SK-N-SH treated with all-trans-retinoic acid at 6 μM for 48 hours (cell line): ENCODE data around the gene NFIA.
A peak's percentile ranks its signal among the peaks of the same experiment; 100 is the strongest.

Source experiments
- ATAC-seq: fragments of 200-7000 bp; cut with Tn5 transposase; 3 replicates; pipeline ENCODE4 v1.9.1; 2020; ENCODE audit warnings: mild to moderate bottlenecking, moderate library complexity
- ARNTL ChIP-seq: fragments of 450-650 bp; formaldehyde crosslinking; IDR thresholded peaks from 2 replicates; pipeline ENCODE4 v1.5.0; 2020; ENCODE audit warnings: low read depth, mild to moderate bottlenecking, moderate library complexity, borderline replicate concordance
- BACH2 ChIP-seq: fragments of 250-450 bp; sonication (Bioruptor Pico); IDR thresholded peaks from 2 replicates; pipeline ENCODE4 v1.9.0; 2021; ENCODE audit warnings: mild to moderate bottlenecking, borderline replicate concordance
- CSDC2 ChIP-seq: fragments of 250-450 bp; sonication (Bioruptor Pico); IDR thresholded peaks from 2 replicates; pipeline ENCODE4 v1.5.0; 2020; ENCODE audit warnings: mild to moderate bottlenecking, moderate library complexity
- GLIS3 ChIP-seq: fragments of 250-450 bp; sonication (Bioruptor Pico); IDR thresholded peaks from 2 replicates; pipeline ENCODE4 v1.5.0; 2020; ENCODE audit warnings: mild to moderate bottlenecking, moderate library complexity
- OSR1 ChIP-seq: fragments of 250-450 bp; sonication (Bioruptor Pico); IDR thresholded peaks from 2 replicates; pipeline ENCODE4 v1.8.0; 2022; ENCODE audit warnings: moderate library complexity, mild to moderate bottlenecking, inconsistent platforms
- RARB ChIP-seq: fragments of 250-450 bp; sonication (Bioruptor Pico); IDR thresholded peaks from 2 replicates; pipeline ENCODE4 v1.8.0; 2021; ENCODE audit warnings: mild to moderate bottlenecking, moderate library complexity
- TOX ChIP-seq: fragments of 250-450 bp; sonication (Bioruptor Pico); IDR thresholded peaks from 2 replicates; pipeline ENCODE4 v1.8.0; 2021; ENCODE audit warnings: mild to moderate bottlenecking, moderate library complexity, borderline replicate concordance
- ZC3H10 ChIP-seq: fragments of 250-450 bp; sonication (Bioruptor Pico); IDR thresholded peaks from 2 replicates; pipeline ENCODE4 v1.5.1; 2021; ENCODE audit warnings: mild to moderate bottlenecking, moderate library complexity
- ZFP3 ChIP-seq: fragments of 250-450 bp; sonication (Bioruptor Pico); IDR thresholded peaks from 2 replicates; pipeline ENCODE4 v1.5.0; 2020; ENCODE audit warnings: mild to moderate bottlenecking, moderate library complexity
- ZNF70 ChIP-seq: fragments of 450-650 bp; formaldehyde crosslinking; IDR thresholded peaks from 2 replicates; pipeline ENCODE4 v1.5.0; 2020; ENCODE audit warnings: mild to moderate bottlenecking, moderate library complexity
- ZNF8 ChIP-seq: fragments of 450-650 bp; formaldehyde crosslinking; IDR thresholded peaks from 2 replicates; pipeline ENCODE4 v1.5.0; 2020; ENCODE audit warnings: mild to moderate bottlenecking, moderate library complexity
- TF ChIP-seq, protein P1 (sequence below): fragments of 250-450 bp; sonication (Bioruptor Pico); IDR thresholded peaks from 2 replicates; pipeline ENCODE4 v1.5.1; 2020; ENCODE audit warnings: low read depth, mild to moderate bottlenecking, moderate library complexity
- TF ChIP-seq, protein P2 (sequence below): fragments of 250-450 bp; sonication (Bioruptor Pico); IDR thresholded peaks from 2 replicates; pipeline ENCODE4 v1.8.0; 2020; ENCODE audit warnings: mild to moderate bottlenecking, moderate library complexity, borderline replicate concordance
- TF ChIP-seq, protein P3 (sequence below): fragments of 250-450 bp; sonication (Bioruptor Pico); IDR thresholded peaks from 2 replicates; pipeline ENCODE4 v1.8.0; 2021; ENCODE audit warnings: low read depth, mild to moderate bottlenecking, moderate library complexity, borderline replicate concordance
- TF ChIP-seq, protein P4 (sequence below): fragments of 250-450 bp; sonication (Bioruptor Pico); IDR thresholded peaks from 2 replicates; pipeline ENCODE4 v1.5.0; 2020; ENCODE audit warnings: mild to moderate bottlenecking, moderate library complexity

Gene NFIA

DNA sequence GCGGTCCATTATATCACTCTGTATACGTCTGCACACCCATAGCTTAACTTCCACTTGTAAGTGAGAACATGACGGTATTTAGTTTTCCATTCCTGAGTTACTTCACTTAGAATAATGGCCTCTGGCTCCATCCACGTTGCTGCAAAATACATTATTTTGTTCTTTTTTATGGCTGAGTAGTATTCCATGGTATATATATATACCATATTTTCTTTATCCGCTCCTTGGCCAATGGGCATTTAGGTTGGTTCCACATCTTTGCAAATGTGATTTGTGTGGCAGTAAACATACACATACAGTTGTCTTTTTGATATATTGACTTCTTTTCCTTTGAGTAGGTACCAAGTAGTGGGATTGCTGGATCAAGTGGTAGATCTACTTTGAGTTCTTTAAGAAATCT lies 245.1 kb downstream of the NFIA start:
- TF ChIP-seq, protein P1, sequence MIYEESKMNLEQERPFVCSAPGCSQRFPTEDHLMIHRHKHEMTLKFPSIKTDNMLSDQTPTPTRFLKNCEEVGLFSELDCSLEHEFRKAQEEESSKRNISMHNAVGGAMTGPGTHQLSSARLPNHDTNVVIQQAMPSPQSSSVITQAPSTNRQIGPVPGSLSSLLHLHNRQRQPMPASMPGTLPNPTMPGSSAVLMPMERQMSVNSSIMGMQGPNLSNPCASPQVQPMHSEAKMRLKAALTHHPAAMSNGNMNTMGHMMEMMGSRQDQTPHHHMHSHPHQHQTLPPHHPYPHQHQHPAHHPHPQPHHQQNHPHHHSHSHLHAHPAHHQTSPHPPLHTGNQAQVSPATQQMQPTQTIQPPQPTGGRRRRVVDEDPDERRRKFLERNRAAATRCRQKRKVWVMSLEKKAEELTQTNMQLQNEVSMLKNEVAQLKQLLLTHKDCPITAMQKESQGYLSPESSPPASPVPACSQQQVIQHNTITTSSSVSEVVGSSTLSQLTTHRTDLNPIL (CRISPR knock-in tag) = no peak
- 0 out of 2 replicates have a peak, but pooled peaks have one; percentile 55 for TF ChIP-seq ZNF8 (CRISPR knock-in tag)
- TF ChIP-seq RARB (CRISPR knock-in tag) = no peak
- ATAC-seq = no peak

DNA sequence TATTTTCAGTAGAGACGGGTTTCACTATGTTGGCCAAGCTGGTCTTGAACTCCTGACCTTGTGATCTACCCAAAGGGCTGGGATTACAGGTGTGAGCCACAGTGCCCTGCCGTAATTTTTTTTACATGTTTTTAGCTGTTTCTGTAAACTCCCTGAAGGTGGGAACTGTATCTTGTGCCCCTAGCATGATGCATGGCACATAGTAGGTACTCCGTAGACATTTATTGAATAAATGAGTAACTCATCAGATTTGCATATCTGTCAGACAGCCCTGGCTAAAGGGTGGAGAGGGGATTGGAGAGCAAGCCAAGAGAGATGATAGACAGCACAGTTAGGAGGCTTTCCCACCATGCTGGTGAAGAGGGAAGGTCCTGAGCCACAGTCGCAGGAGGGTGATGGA lies 247.2 kb downstream of the NFIA start:
- ATAC-seq = no peak
- TF ChIP-seq ARNTL = no peak
- no peak for TF ChIP-seq ZNF8 (CRISPR knock-in tag)
- no peak for TF ChIP-seq TOX
- TF ChIP-seq, protein P2, sequence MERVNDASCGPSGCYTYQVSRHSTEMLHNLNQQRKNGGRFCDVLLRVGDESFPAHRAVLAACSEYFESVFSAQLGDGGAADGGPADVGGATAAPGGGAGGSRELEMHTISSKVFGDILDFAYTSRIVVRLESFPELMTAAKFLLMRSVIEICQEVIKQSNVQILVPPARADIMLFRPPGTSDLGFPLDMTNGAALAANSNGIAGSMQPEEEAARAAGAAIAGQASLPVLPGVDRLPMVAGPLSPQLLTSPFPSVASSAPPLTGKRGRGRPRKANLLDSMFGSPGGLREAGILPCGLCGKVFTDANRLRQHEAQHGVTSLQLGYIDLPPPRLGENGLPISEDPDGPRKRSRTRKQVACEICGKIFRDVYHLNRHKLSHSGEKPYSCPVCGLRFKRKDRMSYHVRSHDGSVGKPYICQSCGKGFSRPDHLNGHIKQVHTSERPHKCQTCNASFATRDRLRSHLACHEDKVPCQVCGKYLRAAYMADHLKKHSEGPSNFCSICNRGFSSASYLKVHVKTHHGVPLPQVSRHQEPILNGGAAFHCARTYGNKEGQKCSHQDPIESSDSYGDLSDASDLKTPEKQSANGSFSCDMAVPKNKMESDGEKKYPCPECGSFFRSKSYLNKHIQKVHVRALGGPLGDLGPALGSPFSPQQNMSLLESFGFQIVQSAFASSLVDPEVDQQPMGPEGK (CRISPR knock-in tag) = no peak
- TF ChIP-seq, protein P3, sequence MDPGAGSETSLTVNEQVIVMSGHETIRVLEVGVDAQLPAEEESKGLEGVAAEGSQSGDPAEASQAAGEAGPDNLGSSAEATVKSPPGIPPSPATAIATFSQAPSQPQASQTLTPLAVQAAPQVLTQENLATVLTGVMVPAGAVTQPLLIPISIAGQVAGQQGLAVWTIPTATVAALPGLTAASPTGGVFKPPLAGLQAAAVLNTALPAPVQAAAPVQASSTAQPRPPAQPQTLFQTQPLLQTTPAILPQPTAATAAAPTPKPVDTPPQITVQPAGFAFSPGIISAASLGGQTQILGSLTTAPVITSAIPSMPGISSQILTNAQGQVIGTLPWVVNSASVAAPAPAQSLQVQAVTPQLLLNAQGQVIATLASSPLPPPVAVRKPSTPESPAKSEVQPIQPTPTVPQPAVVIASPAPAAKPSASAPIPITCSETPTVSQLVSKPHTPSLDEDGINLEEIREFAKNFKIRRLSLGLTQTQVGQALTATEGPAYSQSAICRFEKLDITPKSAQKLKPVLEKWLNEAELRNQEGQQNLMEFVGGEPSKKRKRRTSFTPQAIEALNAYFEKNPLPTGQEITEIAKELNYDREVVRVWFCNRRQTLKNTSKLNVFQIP = no peak
- no peak for TF ChIP-seq ZC3H10 (CRISPR knock-in tag)
- no peak for TF ChIP-seq CSDC2 (CRISPR knock-in tag)
- no peak for TF ChIP-seq ZNF70 (CRISPR knock-in tag)

DNA sequence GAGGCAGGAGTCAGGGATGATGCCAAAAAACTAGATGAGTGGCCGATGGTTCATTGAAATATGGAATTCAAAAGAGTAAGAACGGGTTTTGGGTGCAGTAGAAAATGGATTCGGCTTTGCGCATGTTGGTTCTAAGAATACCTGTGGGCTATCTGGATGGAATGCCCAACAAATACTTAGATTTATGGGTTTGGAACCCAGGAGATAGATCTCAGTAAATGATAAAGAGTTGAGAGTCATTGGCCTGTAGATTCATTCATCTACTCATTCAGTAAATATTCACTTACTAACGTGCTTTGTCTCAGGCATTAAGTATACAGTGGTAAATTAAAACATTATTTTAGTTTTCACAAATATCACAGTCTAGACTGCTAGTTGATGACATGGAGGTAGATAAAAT lies 247.7 kb downstream of the NFIA start:
- no peak for ATAC-seq

More for the DNA sequence above, 247.7 kb downstream of the NFIA start:
- no peak for TF ChIP-seq ZNF8 (CRISPR knock-in tag)
- no peak for TF ChIP-seq ZFP3 (CRISPR knock-in tag)
- no peak for TF ChIP-seq GLIS3 (CRISPR knock-in tag)
- TF ChIP-seq BACH2 (CRISPR knock-in tag) = no peak
- no peak for TF ChIP-seq RARB (CRISPR knock-in tag)
- no peak for TF ChIP-seq ARNTL
- TF ChIP-seq ZC3H10 (CRISPR knock-in tag) = no peak
- TF ChIP-seq, protein P4, sequence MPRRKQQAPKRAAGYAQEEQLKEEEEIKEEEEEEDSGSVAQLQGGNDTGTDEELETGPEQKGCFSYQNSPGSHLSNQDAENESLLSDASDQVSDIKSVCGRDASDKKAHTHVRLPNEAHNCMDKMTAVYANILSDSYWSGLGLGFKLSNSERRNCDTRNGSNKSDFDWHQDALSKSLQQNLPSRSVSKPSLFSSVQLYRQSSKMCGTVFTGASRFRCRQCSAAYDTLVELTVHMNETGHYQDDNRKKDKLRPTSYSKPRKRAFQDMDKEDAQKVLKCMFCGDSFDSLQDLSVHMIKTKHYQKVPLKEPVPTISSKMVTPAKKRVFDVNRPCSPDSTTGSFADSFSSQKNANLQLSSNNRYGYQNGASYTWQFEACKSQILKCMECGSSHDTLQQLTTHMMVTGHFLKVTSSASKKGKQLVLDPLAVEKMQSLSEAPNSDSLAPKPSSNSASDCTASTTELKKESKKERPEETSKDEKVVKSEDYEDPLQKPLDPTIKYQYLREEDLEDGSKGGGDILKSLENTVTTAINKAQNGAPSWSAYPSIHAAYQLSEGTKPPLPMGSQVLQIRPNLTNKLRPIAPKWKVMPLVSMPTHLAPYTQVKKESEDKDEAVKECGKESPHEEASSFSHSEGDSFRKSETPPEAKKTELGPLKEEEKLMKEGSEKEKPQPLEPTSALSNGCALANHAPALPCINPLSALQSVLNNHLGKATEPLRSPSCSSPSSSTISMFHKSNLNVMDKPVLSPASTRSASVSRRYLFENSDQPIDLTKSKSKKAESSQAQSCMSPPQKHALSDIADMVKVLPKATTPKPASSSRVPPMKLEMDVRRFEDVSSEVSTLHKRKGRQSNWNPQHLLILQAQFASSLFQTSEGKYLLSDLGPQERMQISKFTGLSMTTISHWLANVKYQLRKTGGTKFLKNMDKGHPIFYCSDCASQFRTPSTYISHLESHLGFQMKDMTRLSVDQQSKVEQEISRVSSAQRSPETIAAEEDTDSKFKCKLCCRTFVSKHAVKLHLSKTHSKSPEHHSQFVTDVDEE = no peak
- TF ChIP-seq, protein P3 = no peak
- TF ChIP-seq, protein P2 (CRISPR knock-in tag) = no peak
- TF ChIP-seq OSR1 (CRISPR knock-in tag) = no peak
- TF ChIP-seq, protein P1 (CRISPR knock-in tag) = no peak
- TF ChIP-seq, all 23 proteins: peak for 0
